ENCODE results near the gene CACNA1C. TPM values are rescaled to one million over a fixed set of nuclear protein-coding genes. Genes with fewer than 3 reads are reported as not detected.

The CACNA1C gene
- polyA plus RNA-seq, 1 of the 3 experiments (the other 2 are of a cell fraction): 1.5 TPM

DNA sequence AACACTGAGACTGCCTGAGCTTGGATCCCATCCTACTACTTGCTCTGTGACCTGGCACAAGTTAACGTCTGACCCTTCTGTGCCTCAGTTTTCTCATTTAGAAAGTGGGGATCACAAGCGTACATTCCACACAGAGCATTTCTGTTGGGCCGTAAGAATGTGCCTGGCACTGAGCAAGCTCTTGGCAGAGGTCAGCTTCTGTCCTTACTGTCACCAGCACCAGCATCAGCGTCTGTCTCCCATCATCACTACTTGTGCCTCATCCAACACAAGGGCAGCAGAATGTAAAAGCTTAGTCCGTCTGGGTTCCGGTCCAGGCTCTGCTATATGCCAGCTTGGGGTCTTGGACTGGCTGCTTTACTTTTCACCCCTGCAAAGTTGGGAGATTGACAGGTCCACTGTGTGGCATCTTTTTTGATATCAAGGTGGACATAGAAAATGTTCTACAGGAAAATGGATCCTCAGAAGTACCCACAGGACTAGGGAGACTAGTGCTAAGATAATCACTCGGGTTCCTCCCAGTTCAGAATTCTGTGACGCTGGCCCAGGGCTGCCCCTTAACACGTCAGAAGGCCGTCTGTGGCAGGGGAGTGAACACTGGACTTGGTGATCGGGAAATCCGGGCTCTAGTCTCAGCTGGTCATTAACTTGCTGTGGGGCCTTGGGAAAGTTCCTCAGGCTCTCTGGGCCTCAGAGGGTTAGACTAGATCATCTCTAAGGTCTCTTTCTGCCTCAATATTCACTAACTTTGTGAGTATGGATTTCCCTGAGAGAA lies 65.9 kb downstream of the CACNA1C start:
- no peaks in the 10 kb centered on the region for H3K9me2 ChIP-seq
- no peaks in the 10 kb centered on the region for H3K36me3 ChIP-seq (replicated peaks in 1 of 2; ENCODE audit: control insufficient read depth in 1 of 2, insufficient read depth in 2 of 2, low read length in 1 of 2)
- H3K4me1 ChIP-seq (ENCODE audit: control insufficient read depth in 1 of 2, insufficient read depth in 2 of 2, low read depth in 1 of 2, low read length in 1 of 2): peaks cover 0 to 2% of the 10 kb centered on the region in 2 experiments; a peak in 1 of 4 replicates
- no peaks in the 10 kb centered on the region for H3F3A ChIP-seq (replicated peaks; ENCODE audit: insufficient read depth)
- no peak overlapping the region for H3K4me2 ChIP-seq
- POLR2A ChIA-PET: no interaction called here
- no peaks in the 10 kb centered on the region for H3K27me3 ChIP-seq (ENCODE audit: insufficient read depth)
- H3K9ac ChIP-seq: no peak overlapping the region
- CTCF ChIA-PET: interaction anchor here (1.0 kb wide), 1 partner anchor 464 kb away, joined by 3 read pairs; no protein-coding TSS in a partner anchor
- H4K20me1 ChIP-seq (ENCODE audit: insufficient read depth): no peaks in the 10 kb centered on the region
- no peaks in the 10 kb centered on the region for H3K79me2 ChIP-seq (ENCODE audit: insufficient read depth)
- H2AFZ ChIP-seq (ENCODE audit: low read depth): no peak overlapping the region
- no peak for TF ChIP-seq FOXM1 (IDR thresholded peaks at IDR 0.05; ENCODE audit: low read depth)
- TF ChIP-seq, protein P1, sequence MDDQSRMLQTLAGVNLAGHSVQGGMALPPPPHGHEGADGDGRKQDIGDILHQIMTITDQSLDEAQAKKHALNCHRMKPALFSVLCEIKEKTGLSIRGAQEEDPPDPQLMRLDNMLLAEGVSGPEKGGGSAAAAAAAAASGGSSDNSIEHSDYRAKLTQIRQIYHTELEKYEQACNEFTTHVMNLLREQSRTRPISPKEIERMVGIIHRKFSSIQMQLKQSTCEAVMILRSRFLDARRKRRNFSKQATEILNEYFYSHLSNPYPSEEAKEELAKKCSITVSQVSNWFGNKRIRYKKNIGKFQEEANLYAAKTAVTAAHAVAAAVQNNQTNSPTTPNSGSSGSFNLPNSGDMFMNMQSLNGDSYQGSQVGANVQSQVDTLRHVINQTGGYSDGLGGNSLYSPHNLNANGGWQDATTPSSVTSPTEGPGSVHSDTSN (IDR thresholded peaks at IDR 0.05): no peak
- TF ChIP-seq GABPA (IDR thresholded peaks at IDR 0.05; ENCODE audit: low read depth): no peak
- no peak for TF ChIP-seq SIN3A (IDR thresholded peaks at IDR 0.05; ENCODE audit: borderline replicate concordance, low read depth, low read length)
- no peak for TF ChIP-seq YY1 (IDR thresholded peaks at IDR 0.05; ENCODE audit: low read depth)
- TF ChIP-seq TEAD4 (IDR thresholded peaks at IDR 0.05; ENCODE audit: borderline replicate concordance, insufficient read depth): no peak
- H3K9me3 ChIP-seq: no peaks in the 10 kb centered on the region
- H3K4me3 ChIP-seq (ENCODE audit: low read depth in 2 of 2, low read length in 1 of 2): no peak overlapping the region
- WGBS (ENCODE audit: low lambda C conversion rate): 75% methylated on average over 10 of the region's 12 CpGs
- no peak overlapping the region for H3K27ac ChIP-seq (ENCODE audit: low read depth in 2 of 2, low read length in 1 of 2)
- DNase-seq: no peak

GRCh38 chr12:2119266-2119665 lies 66.5 kb downstream of the CACNA1C start:
- no peaks in the 10 kb centered on the region for H3K9me2 ChIP-seq
- peaks cover 0 to 2% of the 10 kb centered on the region in 2 experiments; a peak in 1 of 4 replicates for H3K4me1 ChIP-seq (ENCODE audit: control insufficient read depth in 1 of 2, insufficient read depth in 2 of 2, low read depth in 1 of 2, low read length in 1 of 2)
- H3K36me3 ChIP-seq (replicated peaks in 1 of 2; ENCODE audit: control insufficient read depth in 1 of 2, insufficient read depth in 2 of 2, low read length in 1 of 2): no peaks in the 10 kb centered on the region
- no peaks in the 10 kb centered on the region for H3K79me2 ChIP-seq (ENCODE audit: insufficient read depth)
- H4K20me1 ChIP-seq (ENCODE audit: insufficient read depth): no peaks in the 10 kb centered on the region
- no peaks in the 10 kb centered on the region for H3K9me3 ChIP-seq
- POLR2A ChIA-PET: no interaction called here
- CTCF ChIA-PET: no interaction called here
- 71% methylated on average over 7 of the region's 7 CpGs for WGBS (ENCODE audit: low lambda C conversion rate)
- no peak overlapping the region for H3K27ac ChIP-seq (ENCODE audit: low read depth in 2 of 2, low read length in 1 of 2)
- no peak overlapping the region for H2AFZ ChIP-seq (ENCODE audit: low read depth)
- no peak overlapping the region for H3K9ac ChIP-seq
- H3K4me2 ChIP-seq: no peak overlapping the region
- H3K27me3 ChIP-seq (ENCODE audit: insufficient read depth): no peaks in the 10 kb centered on the region
- H3F3A ChIP-seq (replicated peaks; ENCODE audit: insufficient read depth): no peaks in the 10 kb centered on the region
- TF ChIP-seq REST (IDR thresholded peaks at IDR 0.05; ENCODE audit: low read depth, low read length) (no peak), RAD21 (IDR thresholded peaks at IDR 0.05; ENCODE audit: low read length) (no peak), NRF1 (IDR thresholded peaks at IDR 0.05; ENCODE audit: low read depth, low read length) (no peak)
- TF ChIP-seq, protein P2, sequence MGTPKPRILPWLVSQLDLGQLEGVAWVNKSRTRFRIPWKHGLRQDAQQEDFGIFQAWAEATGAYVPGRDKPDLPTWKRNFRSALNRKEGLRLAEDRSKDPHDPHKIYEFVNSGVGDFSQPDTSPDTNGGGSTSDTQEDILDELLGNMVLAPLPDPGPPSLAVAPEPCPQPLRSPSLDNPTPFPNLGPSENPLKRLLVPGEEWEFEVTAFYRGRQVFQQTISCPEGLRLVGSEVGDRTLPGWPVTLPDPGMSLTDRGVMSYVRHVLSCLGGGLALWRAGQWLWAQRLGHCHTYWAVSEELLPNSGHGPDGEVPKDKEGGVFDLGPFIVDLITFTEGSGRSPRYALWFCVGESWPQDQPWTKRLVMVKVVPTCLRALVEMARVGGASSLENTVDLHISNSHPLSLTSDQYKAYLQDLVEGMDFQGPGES (IDR thresholded peaks at IDR 0.05; ENCODE audit: low read depth, low read length): no peak
- no peak overlapping the region for H3K4me3 ChIP-seq (ENCODE audit: low read depth in 2 of 2, low read length in 1 of 2)
- no peak for DNase-seq
